Measurements from ENCODE around the gene DOCK3.

DNA sequence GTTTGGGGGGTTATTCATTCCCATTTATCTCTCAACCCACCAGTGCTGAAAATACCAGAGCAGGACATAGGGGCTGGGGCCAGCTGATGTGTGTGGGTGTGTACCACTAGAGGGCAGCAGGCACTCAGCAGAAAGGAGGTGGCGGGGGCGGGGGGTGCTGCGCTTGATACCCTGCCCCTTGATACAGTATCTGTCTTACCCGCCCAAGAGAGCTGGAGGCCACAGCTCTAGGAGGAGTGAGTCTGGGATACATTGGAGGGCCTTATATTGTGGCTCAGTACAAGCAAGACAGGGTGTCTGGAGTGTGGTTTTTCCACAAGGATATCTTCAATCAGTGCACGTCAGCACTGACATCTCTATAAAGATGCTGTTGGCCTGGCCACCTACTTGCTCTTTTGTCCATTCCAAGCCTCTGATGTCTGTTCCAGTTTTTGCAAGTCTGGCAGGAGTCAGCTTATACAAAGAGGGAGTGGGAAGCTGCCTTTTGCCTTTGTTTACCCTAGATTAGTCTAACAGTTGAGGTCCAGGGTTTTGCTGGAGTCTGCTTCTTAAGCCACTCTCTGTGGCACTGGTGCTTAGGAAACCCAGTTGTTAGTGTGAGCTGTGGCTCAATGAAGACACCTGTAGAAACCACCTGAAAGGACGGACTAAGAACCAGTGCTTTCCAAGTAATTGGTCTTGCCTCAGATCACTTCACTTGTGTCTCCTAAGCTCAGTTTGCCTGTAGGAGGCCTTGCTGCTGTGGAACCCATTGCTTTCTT, 714.9 kb downstream of the DOCK3 start:
- TF ChIP-seq EZH2 (IDR thresholded peaks at IDR 0.05; ENCODE audit: borderline replicate concordance, insufficient read depth, low read length, poor library complexity, severe bottlenecking) (no peak), CTCF (IDR thresholded peaks at IDR 0.05; ENCODE audit: poor library complexity, severe bottlenecking) (peak; percentile 70), POLR2AphosphoS5 (IDR thresholded peaks at IDR 0.05) (no peak), TAF1 (IDR thresholded peaks at IDR 0.05; ENCODE audit: low read depth) (no peak)

All from neural cell (in vitro differentiated cells).